ENCODE results near the gene BRCC3. TPM values are rescaled to one million over a fixed set of nuclear protein-coding genes. Genes with fewer than 3 reads are reported as not detected.
A peak's percentile ranks its signal among the peaks of the same experiment; 100 is the strongest.

BRCC3 gene
- total and polyA plus RNA-seq, 10 of the 15 experiments (the other 5 are each of a cell fraction or from before 2014, with no cell fraction given), result 15.5 to 57.5 (median 35.6) TPM

DNA sequence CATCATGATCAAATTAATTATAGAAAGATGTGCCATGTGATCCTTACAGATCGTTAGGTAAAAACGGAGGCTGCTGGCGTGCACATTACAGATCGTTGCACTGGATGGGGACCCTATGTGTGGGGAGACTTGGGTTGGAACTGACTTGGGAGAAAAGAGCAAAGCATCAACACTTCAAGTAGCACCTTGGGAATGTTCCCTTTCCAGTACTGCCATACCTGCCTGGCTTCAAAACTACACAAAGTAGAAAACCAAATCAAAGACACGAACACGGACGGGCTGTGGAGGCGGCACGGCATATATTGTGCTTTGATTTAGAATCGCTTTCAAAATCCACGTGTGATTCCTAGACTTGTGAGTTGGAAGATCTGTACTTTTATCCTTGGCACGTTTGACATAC is 1.3 kb upstream of the BRCC3 start:
- CTCF ChIA-PET, result interaction anchor here (1.4 kb wide), 1 partner anchor 13 kb away, joined by 3 read pairs; no protein-coding TSS in a partner anchor
- intact Hi-C loops (cut with micrococcal nuclease; ENCODE audit: unreplicated experiment), result loop anchor here (5.0 kb wide), 2 partner anchors 43 to 147 kb away; partner anchors contain the start of genes FUNDC2 and VBP1

More for the DNA sequence above, 1.3 kb upstream of the BRCC3 start:
- SMC1A ChIA-PET (ENCODE audit: uncharacterized antibody, unreplicated experiment), result interaction anchor here (1.1 kb wide), 1 partner anchor 42 kb away, joined by 4 read pairs; no protein-coding TSS in a partner anchor
- RAD21 ChIA-PET (ENCODE audit: unreplicated experiment), result interaction anchor here (1.4 to 1.5 kb wide), 2 partner anchors 43 to 148 kb away, joined by 3 read pairs; partner anchors contain the start of gene FUNDC2
- Histone ChIP-seq H3K79me2 (ENCODE audit: control insufficient read depth, insufficient read depth, low read length) (peaks cover 54% of the 10 kb centered on the region), H3K27ac (ENCODE audit: control insufficient read depth, insufficient read depth) (peak overlapping the region; percentile 84; the same call in 1 of the 2 replicates), H3K27me3 (replicated peaks in 1 of 2; ENCODE audit: control insufficient read depth in 2 of 2, insufficient read depth in 2 of 2, low read length in 1 of 2) (no peaks in the 10 kb centered on the region), H3K9ac (ENCODE audit: control insufficient read depth, insufficient read depth, low read length) (peak overlapping the region; percentile 87), H3K4me1 (ENCODE audit: control insufficient read depth, insufficient read depth, low read length) (no peaks in the 10 kb centered on the region), H3K9me3 (replicated peaks; ENCODE audit: control insufficient read depth, insufficient read depth, low read length) (no peaks in the 10 kb centered on the region), H3K36me3 (ENCODE audit: control insufficient read depth in 2 of 2, insufficient read depth in 2 of 2, low read length in 1 of 2) (no peaks in the 10 kb centered on the region; a peak in 3 of 4 replicates), H2AFZ (ENCODE audit: control insufficient read depth, low read depth, low read length) (peak overlapping the region; percentile 61), H4K20me1 (ENCODE audit: control insufficient read depth, insufficient read depth) (no peaks in the 10 kb centered on the region), H3K4me2 (ENCODE audit: control insufficient read depth, insufficient read depth) (peak overlapping the region; percentile 49), H3K4me3 (peak overlapping the region; percentile 72)
- WGBS (ENCODE audit: insufficient coverage, insufficient replicate concordance, low lambda C conversion rate, missing lambda C conversion rate), result 31% methylated on average over 12 of the region's 12 CpGs
- FAIRE-seq, result no peak
- in situ Hi-C loops (cut with MboI), result no loop called here
- no peak for DNase-seq (ENCODE audit: low read depth, low spot score)
- BruUV-seq (replicated peaks), result no TSS peak
- TF ChIP-seq SPI1 (IDR thresholded peaks at IDR 0.05; ENCODE audit: borderline replicate concordance, insufficient read depth, low read depth, low read length) (no peak), ZNF217 (IDR thresholded peaks at IDR 0.05) (no peak), BRCA1 (IDR thresholded peaks at IDR 0.05; ENCODE audit: low read depth, low read length) (no peak), SUZ12 (IDR thresholded peaks at IDR 0.05; ENCODE audit: unreplicated experiment) (no peak), TBL1XR1 (IDR thresholded peaks at IDR 0.05; ENCODE audit: low read depth, low read length) (no peak), RB1 (IDR thresholded peaks at IDR 0.05; ENCODE audit: borderline replicate concordance) (no peak), EGR1 (IDR thresholded peaks at IDR 0.05; ENCODE audit: borderline replicate concordance in 1 of 2, low read depth in 2 of 2, low read length in 2 of 2) (no peak)
- TF ChIP-seq, protein P1, sequence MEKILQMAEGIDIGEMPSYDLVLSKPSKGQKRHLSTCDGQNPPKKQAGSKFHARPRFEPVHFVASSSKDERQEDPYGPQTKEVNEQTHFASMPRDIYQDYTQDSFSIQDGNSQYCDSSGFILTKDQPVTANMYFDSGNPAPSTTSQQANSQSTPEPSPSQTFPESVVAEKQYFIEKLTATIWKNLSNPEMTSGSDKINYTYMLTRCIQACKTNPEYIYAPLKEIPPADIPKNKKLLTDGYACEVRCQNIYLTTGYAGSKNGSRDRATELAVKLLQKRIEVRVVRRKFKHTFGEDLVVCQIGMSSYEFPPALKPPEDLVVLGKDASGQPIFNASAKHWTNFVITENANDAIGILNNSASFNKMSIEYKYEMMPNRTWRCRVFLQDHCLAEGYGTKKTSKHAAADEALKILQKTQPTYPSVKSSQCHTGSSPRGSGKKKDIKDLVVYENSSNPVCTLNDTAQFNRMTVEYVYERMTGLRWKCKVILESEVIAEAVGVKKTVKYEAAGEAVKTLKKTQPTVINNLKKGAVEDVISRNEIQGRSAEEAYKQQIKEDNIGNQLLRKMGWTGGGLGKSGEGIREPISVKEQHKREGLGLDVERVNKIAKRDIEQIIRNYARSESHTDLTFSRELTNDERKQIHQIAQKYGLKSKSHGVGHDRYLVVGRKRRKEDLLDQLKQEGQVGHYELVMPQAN (conservative IDR thresholded peaks at IDR 0.05), result no peak
- TF ChIP-seq, protein P2, sequence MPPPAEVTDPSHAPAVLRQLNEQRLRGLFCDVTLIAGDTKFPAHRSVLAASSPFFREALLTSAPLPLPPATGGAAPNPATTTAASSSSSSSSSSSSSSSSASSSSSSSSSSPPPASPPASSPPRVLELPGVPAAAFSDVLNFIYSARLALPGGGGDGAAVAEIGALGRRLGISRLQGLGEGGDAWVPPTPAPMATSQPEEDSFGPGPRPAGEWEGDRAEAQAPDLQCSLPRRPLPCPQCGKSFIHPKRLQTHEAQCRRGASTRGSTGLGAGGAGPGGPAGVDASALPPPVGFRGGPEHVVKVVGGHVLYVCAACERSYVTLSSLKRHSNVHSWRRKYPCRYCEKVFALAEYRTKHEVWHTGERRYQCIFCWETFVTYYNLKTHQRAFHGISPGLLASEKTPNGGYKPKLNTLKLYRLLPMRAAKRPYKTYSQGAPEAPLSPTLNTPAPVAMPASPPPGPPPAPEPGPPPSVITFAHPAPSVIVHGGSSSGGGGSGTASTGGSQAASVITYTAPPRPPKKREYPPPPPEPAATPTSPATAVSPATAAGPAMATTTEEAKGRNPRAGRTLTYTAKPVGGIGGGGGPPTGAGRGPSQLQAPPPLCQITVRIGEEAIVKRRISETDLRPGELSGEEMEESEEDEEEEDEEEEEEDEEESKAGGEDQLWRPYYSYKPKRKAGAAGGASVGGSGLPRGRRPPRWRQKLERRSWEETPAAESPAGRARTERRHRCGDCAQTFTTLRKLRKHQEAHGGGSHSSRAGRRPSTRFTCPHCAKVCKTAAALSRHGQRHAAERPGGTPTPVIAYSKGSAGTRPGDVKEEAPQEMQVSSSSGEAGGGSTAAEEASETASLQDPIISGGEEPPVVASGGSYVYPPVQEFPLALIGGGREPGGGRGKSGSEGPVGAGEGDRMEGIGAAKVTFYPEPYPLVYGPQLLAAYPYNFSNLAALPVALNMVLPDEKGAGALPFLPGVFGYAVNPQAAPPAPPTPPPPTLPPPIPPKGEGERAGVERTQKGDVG (CRISPR knock-in tag; IDR thresholded peaks at IDR 0.05), result no peak
- TF ChIP-seq, protein P3, sequence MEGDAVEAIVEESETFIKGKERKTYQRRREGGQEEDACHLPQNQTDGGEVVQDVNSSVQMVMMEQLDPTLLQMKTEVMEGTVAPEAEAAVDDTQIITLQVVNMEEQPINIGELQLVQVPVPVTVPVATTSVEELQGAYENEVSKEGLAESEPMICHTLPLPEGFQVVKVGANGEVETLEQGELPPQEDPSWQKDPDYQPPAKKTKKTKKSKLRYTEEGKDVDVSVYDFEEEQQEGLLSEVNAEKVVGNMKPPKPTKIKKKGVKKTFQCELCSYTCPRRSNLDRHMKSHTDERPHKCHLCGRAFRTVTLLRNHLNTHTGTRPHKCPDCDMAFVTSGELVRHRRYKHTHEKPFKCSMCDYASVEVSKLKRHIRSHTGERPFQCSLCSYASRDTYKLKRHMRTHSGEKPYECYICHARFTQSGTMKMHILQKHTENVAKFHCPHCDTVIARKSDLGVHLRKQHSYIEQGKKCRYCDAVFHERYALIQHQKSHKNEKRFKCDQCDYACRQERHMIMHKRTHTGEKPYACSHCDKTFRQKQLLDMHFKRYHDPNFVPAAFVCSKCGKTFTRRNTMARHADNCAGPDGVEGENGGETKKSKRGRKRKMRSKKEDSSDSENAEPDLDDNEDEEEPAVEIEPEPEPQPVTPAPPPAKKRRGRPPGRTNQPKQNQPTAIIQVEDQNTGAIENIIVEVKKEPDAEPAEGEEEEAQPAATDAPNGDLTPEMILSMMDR (IDR thresholded peaks at IDR 0.05 in 2 of 3, conservative IDR thresholded peaks at IDR 0.05 in 1 of 3; ENCODE audit: control insufficient read depth in 2 of 3, extremely low read depth in 1 of 3, insufficient read depth in 1 of 3, low read depth in 3 of 3, low read length in 3 of 3), result no peak
- POLR2A ChIA-PET, result interaction anchor here (1.1 kb wide), 1 partner anchor 42 kb away, joined by 3 read pairs; no protein-coding TSS in a partner anchor
- ATAC-seq, result no peak
